Adrenal gland (tissue), 5 donors: ENCODE data around the gene TMEM98.

Experiments
- POLR2A ChIP-seq, 2 donors: fragments of 450-650 bp; IDR thresholded peaks; one replicate each; pipeline ENCODE4 v1.6.1; 2017; ENCODE audit warnings: antibody characterized with exemption in 2 of 2, mild to moderate bottlenecking in 2 of 2, moderate library complexity in 1 of 2
- TF ChIP-seq, protein P1 (sequence below), 6 experiments: fragments of 450-650 bp in 4 of 6; fragments of 200-600 bp in 2 of 6; sonication (generic) in 1 of 6; IDR thresholded peaks; 1 replicate in 5 of 6; 2 replicates in 1 of 6; pipeline versions ENCODE4 v1.5.1 to v1.8.0; 2016 to 2021; ENCODE audit warnings: antibody characterized with exemption in 6 of 6, mild to moderate bottlenecking in 2 of 6, moderate library complexity in 1 of 6
- donor health status: DM: no; HTN: no; CAD: no.

DNA sequence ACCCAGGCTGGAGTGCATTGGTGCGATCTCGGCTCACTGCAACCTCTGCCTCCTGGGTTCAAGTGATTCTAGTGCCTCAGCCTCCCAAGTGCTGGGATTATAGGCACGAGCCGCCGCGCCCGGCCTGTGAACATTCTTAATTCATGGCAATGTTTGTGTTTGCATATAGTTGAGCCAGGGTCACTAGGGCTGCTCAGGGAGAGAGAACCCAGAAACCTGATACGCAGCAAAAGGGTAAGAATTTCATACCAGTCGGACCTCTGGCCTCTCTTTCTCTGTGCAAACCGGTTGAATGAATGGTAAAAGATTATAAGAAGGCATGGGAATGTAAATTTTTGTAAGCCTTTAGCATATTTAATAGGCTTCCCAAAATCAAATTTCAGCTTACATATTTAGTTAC is 6.9 kb upstream of the TMEM98 start:
- TF ChIP-seq POLR2A (IDR thresholded peaks at IDR 0.05), result no peak
- TF ChIP-seq, protein P1, sequence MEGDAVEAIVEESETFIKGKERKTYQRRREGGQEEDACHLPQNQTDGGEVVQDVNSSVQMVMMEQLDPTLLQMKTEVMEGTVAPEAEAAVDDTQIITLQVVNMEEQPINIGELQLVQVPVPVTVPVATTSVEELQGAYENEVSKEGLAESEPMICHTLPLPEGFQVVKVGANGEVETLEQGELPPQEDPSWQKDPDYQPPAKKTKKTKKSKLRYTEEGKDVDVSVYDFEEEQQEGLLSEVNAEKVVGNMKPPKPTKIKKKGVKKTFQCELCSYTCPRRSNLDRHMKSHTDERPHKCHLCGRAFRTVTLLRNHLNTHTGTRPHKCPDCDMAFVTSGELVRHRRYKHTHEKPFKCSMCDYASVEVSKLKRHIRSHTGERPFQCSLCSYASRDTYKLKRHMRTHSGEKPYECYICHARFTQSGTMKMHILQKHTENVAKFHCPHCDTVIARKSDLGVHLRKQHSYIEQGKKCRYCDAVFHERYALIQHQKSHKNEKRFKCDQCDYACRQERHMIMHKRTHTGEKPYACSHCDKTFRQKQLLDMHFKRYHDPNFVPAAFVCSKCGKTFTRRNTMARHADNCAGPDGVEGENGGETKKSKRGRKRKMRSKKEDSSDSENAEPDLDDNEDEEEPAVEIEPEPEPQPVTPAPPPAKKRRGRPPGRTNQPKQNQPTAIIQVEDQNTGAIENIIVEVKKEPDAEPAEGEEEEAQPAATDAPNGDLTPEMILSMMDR (IDR thresholded peaks at IDR 0.05), result no peak
